Endodermal cell (in vitro differentiated cells): ENCODE results near the gene NSA2. TPM values are rescaled to one million over a fixed set of nuclear protein-coding genes. Genes with fewer than 3 reads are reported as not detected.
A peak's percentile ranks its signal among the peaks of the same experiment; 100 is the strongest.

Experiments used
- DNase-seq: peaks from one replicate; pipeline ENCODE4 v3.0.0-alpha.2; 2017
- H3K27ac ChIP-seq: 2 replicates; pipeline ENCODE4 v1.5.1; 2013; ENCODE audit warnings: mild to moderate bottlenecking, low read depth, low read length, moderate library complexity
- H3K27me3 ChIP-seq: 2 replicates; pipeline ENCODE4 v1.6.1; 2013; ENCODE audit warnings: mild to moderate bottlenecking, low read length, moderate library complexity; ENCODE audit not compliant: insufficient read depth, control insufficient read depth, poor library complexity, severe bottlenecking
- H3K36me3 ChIP-seq: 2 replicates; pipeline ENCODE4 v1.7.0; 2013; ENCODE audit warnings: mild to moderate bottlenecking, low read length, moderate library complexity; ENCODE audit not compliant: control insufficient read depth, insufficient read depth
- H3K4me1 ChIP-seq: one replicate; pipeline ENCODE4 v1.7.0; 2013; ENCODE audit warnings: low read length; ENCODE audit not compliant: control insufficient read depth, insufficient read depth
- H3K4me3 ChIP-seq: 2 replicates; pipeline ENCODE4 v1.5.1; 2013; ENCODE audit warnings: mild to moderate bottlenecking, low read length, moderate library complexity
- H3K9ac ChIP-seq: 2 replicates; pipeline ENCODE4 v1.6.1; 2013; ENCODE audit warnings: mild to moderate bottlenecking, low read length, moderate library complexity; ENCODE audit not compliant: poor library complexity, severe bottlenecking; ENCODE audit errors: extremely low read depth
- H3K9me3 ChIP-seq: 2 replicates; pipeline ENCODE4 v1.6.1; 2013; ENCODE audit warnings: mild to moderate bottlenecking, low read length, moderate library complexity; ENCODE audit not compliant: control insufficient read depth
- H3K27ac Mint-ChIP-seq: 2 replicates; pipeline ENCODE4 v1.8.0; 2020; ENCODE audit warnings: mixed read lengths
- H3K27me3 Mint-ChIP-seq: 2 replicates; pipeline ENCODE4 v1.8.0; 2021; ENCODE audit warnings: mild to moderate bottlenecking, mixed read lengths; ENCODE audit not compliant: insufficient read depth
- H3K36me3 Mint-ChIP-seq: 2 replicates; pipeline ENCODE4 v1.8.0; 2020; ENCODE audit warnings: low read depth, mixed read lengths
- H3K4me1 Mint-ChIP-seq: 2 replicates; pipeline ENCODE4 v1.8.0; 2020; ENCODE audit warnings: mixed read lengths
- H3K4me3 Mint-ChIP-seq: 2 replicates; pipeline ENCODE4 v1.8.0; 2020; ENCODE audit warnings: mild to moderate bottlenecking, moderate library complexity, mixed read lengths
- H3K9me3 Mint-ChIP-seq: 2 replicates; pipeline ENCODE4 v1.8.0; 2020; ENCODE audit warnings: mild to moderate bottlenecking, mixed read lengths
- WGBS, 2 experiments: methylation state at CpG; one replicate each; pipeline versions ENCODE4 v1.1.5 to v1.1.7; 2013; ENCODE audit warnings: missing lambda C conversion rate in 2 of 2, mixed read lengths in 1 of 2; ENCODE audit not compliant: insufficient coverage in 1 of 2, insufficient read length in 1 of 2; 5-methylcytosine and 5-hydroxymethylcytosine counted together
- long read RNA-seq, 4 experiments: library from polyadenylated mRNA in 2 of 4; library from RNA in 1 of 4; library from capped mRNA in 1 of 4; stranded (forward) in 3 of 4; unstranded in 1 of 4; transcript quantifications; one replicate each; pipeline ENCODE4 v2.0.0, GENCODE V29; 2020 to 2021; ENCODE audit warnings: inconsistent platforms in 1 of 4
- polyA plus RNA-seq, 2 experiments: library from polyadenylated mRNA; stranded (reverse); fragments of 50-300 nt; gene quantifications; one replicate each; pipeline ENCODE4 v1.2.3, GENCODE V29; 2013
- total RNA-seq, 2 donors: library from RNA; stranded (reverse); fragmentation: NEBNext Ultra II Directional in 1 of 2; extraction: Animal tissue kit (Norgen Biotek cat#: 25700) in 1 of 2; gene quantifications; 2 replicates in 1 of 2; 3 replicates in 1 of 2; pipeline ENCODE4 v1.2.1, GENCODE V29; 2021
- TF ChIP-seq, protein P1 (sequence below): fragments of 200-600 bp; sonication (generic); conservative IDR thresholded peaks from 2 replicates; pipeline ENCODE4 v1.5.0; 2021; ENCODE audit warnings: antibody characterized with exemption, mild to moderate bottlenecking

Gene NSA2
- total RNA-seq, result 10 to 100 TPM; 53.1 to 62.8 TPM
- polyA plus RNA-seq (2013, experiment 1 of 2), result 96.0 TPM
- polyA plus RNA-seq (2013, experiment 2 of 2), result 99.4 TPM
- long read RNA-seq, experiment 1, full-length matches to known transcripts, result 46 of 73 reads
- long read RNA-seq, experiment 1, partial matches to known transcripts, result 18 of 73 reads
- long read RNA-seq, experiment 1, other reads (novel, unspliced or antisense), result 9 of 73 reads
- long read RNA-seq, experiment 2, full-length matches to known transcripts, result 25 of 32 reads
- long read RNA-seq, experiment 2, partial matches to known transcripts, result 4 of 32 reads
- long read RNA-seq, experiment 2, other reads (novel, unspliced or antisense), result 3 of 32 reads
- long read RNA-seq, experiment 3, full-length matches to known transcripts, result 18 of 23 reads
- long read RNA-seq, experiment 3, partial matches to known transcripts, result 4 of 23 reads
- long read RNA-seq, experiment 3, other reads (novel, unspliced or antisense), result 1 of 23 reads
- long read RNA-seq, experiment 4, full-length matches to known transcripts, result 120 of 128 reads
- long read RNA-seq, experiment 4, partial matches to known transcripts, result 2 of 128 reads
- long read RNA-seq, experiment 4, other reads (novel, unspliced or antisense), result 6 of 128 reads

DNA sequence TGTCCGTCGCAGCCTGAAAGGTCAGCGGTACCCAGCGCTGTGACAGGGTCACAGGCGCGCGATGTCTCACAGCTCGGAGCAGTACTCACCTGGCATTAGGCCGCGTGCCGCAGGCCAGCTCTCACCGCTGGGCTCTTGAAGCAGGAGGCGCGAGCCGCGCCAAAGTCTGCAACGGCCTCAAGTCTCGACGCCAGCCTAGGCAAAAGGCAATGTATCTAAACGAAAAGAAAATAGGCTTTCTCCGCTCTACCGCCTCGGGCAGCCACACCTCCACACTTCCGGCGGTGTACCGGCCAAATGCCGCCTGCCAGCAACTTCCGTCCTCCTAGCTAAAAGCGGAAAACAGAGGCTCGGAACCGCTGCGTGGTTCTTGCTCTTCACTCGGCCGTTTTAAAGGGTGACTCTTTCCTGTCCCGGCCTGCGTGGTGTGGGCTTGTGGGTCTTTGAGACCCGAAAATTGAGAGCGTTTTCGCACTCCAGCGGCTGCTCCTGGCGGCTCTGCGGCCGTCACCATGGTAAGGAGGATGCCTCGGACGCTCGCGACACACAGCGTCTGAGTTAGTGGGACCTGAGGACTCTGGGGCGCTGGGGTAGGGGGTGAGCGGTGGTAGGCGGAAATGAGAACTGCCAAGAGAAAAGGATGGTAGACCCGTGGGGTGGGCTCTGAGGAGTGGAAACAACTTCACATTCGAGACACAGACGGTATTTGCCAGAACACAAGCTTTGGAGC lies at the start of gene NSA2, which contains the start of gene GFM2:
NSA2 (plus strand) TSS at position 401 of the 730 bp plus-strand sequence; CDS start at position 513, 112 bp downstream.
GFM2 (minus strand) TSS at position 269 of the 730 bp plus-strand sequence. CDS start 3,375 bp downstream, outside the sequence.
- H3K4me3 Mint-ChIP-seq, result peak within 1 kb of the TSS; percentile 98
- peak within 1 kb of the TSS; percentile 87 for H3K9ac ChIP-seq
- H3K27ac ChIP-seq, result peak within 1 kb of the TSS; percentile 72
- peak within 1 kb of the TSS; percentile 98 for H3K4me3 ChIP-seq
- peaks cover 35% of the 10 kb centered on the region for H3K36me3 Mint-ChIP-seq
- TF ChIP-seq, protein P1, sequence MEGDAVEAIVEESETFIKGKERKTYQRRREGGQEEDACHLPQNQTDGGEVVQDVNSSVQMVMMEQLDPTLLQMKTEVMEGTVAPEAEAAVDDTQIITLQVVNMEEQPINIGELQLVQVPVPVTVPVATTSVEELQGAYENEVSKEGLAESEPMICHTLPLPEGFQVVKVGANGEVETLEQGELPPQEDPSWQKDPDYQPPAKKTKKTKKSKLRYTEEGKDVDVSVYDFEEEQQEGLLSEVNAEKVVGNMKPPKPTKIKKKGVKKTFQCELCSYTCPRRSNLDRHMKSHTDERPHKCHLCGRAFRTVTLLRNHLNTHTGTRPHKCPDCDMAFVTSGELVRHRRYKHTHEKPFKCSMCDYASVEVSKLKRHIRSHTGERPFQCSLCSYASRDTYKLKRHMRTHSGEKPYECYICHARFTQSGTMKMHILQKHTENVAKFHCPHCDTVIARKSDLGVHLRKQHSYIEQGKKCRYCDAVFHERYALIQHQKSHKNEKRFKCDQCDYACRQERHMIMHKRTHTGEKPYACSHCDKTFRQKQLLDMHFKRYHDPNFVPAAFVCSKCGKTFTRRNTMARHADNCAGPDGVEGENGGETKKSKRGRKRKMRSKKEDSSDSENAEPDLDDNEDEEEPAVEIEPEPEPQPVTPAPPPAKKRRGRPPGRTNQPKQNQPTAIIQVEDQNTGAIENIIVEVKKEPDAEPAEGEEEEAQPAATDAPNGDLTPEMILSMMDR, result no peak
- peak; percentile 98 for DNase-seq
- H3K4me1 Mint-ChIP-seq, result peaks cover 20% of the 10 kb centered on the region
- peak within 1 kb of the TSS; percentile 97 for H3K27ac Mint-ChIP-seq
- H3K9me3 Mint-ChIP-seq, result no peaks in the 10 kb centered on the region
- peaks cover 41% of the 10 kb centered on the region for H3K36me3 ChIP-seq
- H3K4me1 ChIP-seq, result peaks cover 8% of the 10 kb centered on the region
- no peaks in the 10 kb centered on the region for H3K27me3 Mint-ChIP-seq
- WGBS, 2 experiments, result 0 to 1% methylated on average over 20 to 54 of the region's 54 CpGs
- no peaks in the 10 kb centered on the region for H3K27me3 ChIP-seq
- no peaks in the 10 kb centered on the region for H3K9me3 ChIP-seq

DNA sequence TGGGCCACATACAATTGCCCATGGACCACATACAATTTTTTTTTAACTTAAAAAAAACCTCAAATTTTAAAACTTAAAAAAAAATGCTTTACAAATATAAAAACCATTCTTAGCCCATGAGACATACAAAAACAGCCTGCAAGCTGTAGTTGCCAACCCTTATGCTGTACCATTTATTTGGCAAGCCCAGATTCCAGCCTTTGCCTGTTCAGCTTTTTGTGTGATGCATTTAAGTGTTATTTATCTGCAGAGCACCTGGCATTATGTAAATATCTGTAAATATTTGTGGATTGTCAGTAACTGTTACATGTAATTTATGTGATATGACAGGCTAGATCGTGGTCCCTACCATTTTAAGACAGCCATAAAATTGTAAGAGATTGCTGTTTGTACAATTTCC lies 49.5 kb upstream of the NSA2 start:
- Histone ChIP-seq H3K27me3 (no peaks in the 10 kb centered on the region), H3K9me3 (peaks cover 9% of the 10 kb centered on the region), H3K36me3 (peaks cover 49% of the 10 kb centered on the region), H3K4me3 (no peak overlapping the region), H3K4me1 (no peaks in the 10 kb centered on the region), H3K27ac (no peak overlapping the region), H3K9ac (no peak overlapping the region)
- TF ChIP-seq, protein P1, result no peak
- H3K36me3 Mint-ChIP-seq, result peaks cover 33% of the 10 kb centered on the region
- no peaks in the 10 kb centered on the region for H3K4me1 Mint-ChIP-seq
- DNase-seq, result no peak
- H3K4me3 Mint-ChIP-seq, result no peak overlapping the region
- WGBS, 2 experiments, result 100% methylated on average over 1 of the region's 1 CpG; no CpG with 5 or more reads in 1 of the 2 experiments
- no peaks in the 10 kb centered on the region for H3K9me3 Mint-ChIP-seq
- no peak overlapping the region for H3K27ac Mint-ChIP-seq
- H3K27me3 Mint-ChIP-seq, result no peaks in the 10 kb centered on the region

DNA sequence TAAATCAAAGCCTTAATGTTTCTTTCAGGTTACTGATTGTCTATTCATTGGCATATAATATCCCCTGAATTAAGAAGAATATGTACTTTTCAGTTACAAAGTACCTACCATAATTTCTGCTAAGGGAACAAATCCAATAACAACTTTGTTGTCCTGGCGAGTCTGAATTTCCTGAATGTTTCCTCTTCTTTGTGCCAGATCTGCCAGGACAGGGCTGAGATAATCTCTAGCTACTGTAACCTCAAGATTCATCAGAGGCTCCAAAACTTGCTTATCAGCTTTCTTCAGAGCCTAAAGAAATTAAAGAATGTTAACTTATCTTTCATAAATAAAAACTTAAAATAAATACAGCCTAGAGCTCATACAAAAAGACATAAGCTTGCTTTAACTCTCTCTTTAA lies 44.8 kb upstream of the NSA2 start:
- H3K27ac Mint-ChIP-seq, result no peak overlapping the region
- no peaks in the 10 kb centered on the region for H3K9me3 Mint-ChIP-seq
- peaks cover 8% of the 10 kb centered on the region for H3K4me1 ChIP-seq
- TF ChIP-seq, protein P1, result no peak
- peaks cover 9% of the 10 kb centered on the region for H3K9me3 ChIP-seq
- no peak overlapping the region for H3K27ac ChIP-seq
- WGBS, 2 experiments, result 96 to 100% methylated on average over 1 of the region's 1 CpG
- no peaks in the 10 kb centered on the region for H3K27me3 ChIP-seq
- H3K4me3 Mint-ChIP-seq, result no peak overlapping the region
- peaks cover 56% of the 10 kb centered on the region for H3K36me3 Mint-ChIP-seq
- no peak overlapping the region for H3K4me3 ChIP-seq
- no peak overlapping the region for H3K9ac ChIP-seq
- peaks cover 83% of the 10 kb centered on the region for H3K36me3 ChIP-seq
- peaks cover 12% of the 10 kb centered on the region for H3K4me1 Mint-ChIP-seq
- H3K27me3 Mint-ChIP-seq, result no peaks in the 10 kb centered on the region
- no peak for DNase-seq
